NCI-H1417 (cell line): ENCODE data around the gene WWOX.

Experiments
- DNase-seq, 3 experiments: peaks; one replicate each; lab custom pipeline; 2025; lab: John Stamatoyannopoulos, UW

WWOX gene

GRCh38 chr16:78436846-78437245 is 337.4 kb downstream of the WWOX start:
- no peak for DNase-seq

GRCh38 chr16:78437352-78437968 is 338.0 kb downstream of the WWOX start:
- peak in 1 of 3 experiments; percentile 1 for DNase-seq

- no peak for DNase-seq
These were observed 338.8 kb downstream of the WWOX start for GRCh38 chr16:78438219-78438618.

- peak in 1 of 3 experiments; percentile 7 for DNase-seq
These were observed 339.2 kb downstream of the WWOX start for GRCh38 chr16:78438632-78439031.

- DNase-seq = no peak
These were observed 340.2 kb downstream of the WWOX start for GRCh38 chr16:78439646-78440045.

GRCh38 chr16:78441298-78441697 is 341.8 kb downstream of the WWOX start:
- DNase-seq = no peak

GRCh38 chr16:78443542-78444364 is 344.3 kb downstream of the WWOX start:
- DNase-seq = no peak

- DNase-seq = no peak
These were observed 346.4 kb downstream of the WWOX start for GRCh38 chr16:78445818-78446217.

GRCh38 chr16:78446486-78446885 is 347.0 kb downstream of the WWOX start:
- no peak for DNase-seq

GRCh38 chr16:78446992-78447563 is 347.6 kb downstream of the WWOX start:
- no peak for DNase-seq

GRCh38 chr16:78448658-78449271 is 349.3 kb downstream of the WWOX start:
- DNase-seq = no peak

GRCh38 chr16:78450255-78450654 is 350.8 kb downstream of the WWOX start:
- DNase-seq = no peak

GRCh38 chr16:78452025-78452555 is 352.6 kb downstream of the WWOX start:
- no peak for DNase-seq

GRCh38 chr16:78455861-78456260 is 356.4 kb downstream of the WWOX start:
- DNase-seq = no peak

GRCh38 chr16:78458588-78458987 is 359.1 kb downstream of the WWOX start:
- DNase-seq = no peak

GRCh38 chr16:78460428-78460827 is 361.0 kb downstream of the WWOX start:
- no peak for DNase-seq

- DNase-seq = no peak
These were observed 361.6 kb downstream of the WWOX start for GRCh38 chr16:78461087-78461486.

GRCh38 chr16:78461496-78462287 is 362.2 kb downstream of the WWOX start:
- peak in 2 of 3 experiments; percentile 30 to 43 for DNase-seq

- peak; percentile 1 to 78 (median 27) for DNase-seq
These were observed 363.1 kb downstream of the WWOX start for GRCh38 chr16:78462288-78463208.

GRCh38 chr16:78463591-78463990 is 364.1 kb downstream of the WWOX start:
- DNase-seq = no peak
